Loucy (cell line): ENCODE measurements around the gene ASMTL.

Experiments used
- EZH2phosphoT487 ChIP-seq: fragments of 200-600 bp; IDR thresholded peaks from 2 replicates; pipeline ENCODE4 v1.6.1; 2018; ENCODE audit warnings: antibody characterized with exemption, mild to moderate bottlenecking, moderate library complexity, borderline replicate concordance
- TF ChIP-seq, protein P1 (sequence below): fragments of 200-600 bp; sonication (generic); conservative IDR thresholded peaks from 2 replicates; pipeline ENCODE4 v1.5.1; 2014; ENCODE audit warnings: mild to moderate bottlenecking, antibody characterized with exemption, low read length

GRCh38 chrX:1357993-1358392, 94.7 kb downstream of the ASMTL start:
- TF ChIP-seq, protein P1, sequence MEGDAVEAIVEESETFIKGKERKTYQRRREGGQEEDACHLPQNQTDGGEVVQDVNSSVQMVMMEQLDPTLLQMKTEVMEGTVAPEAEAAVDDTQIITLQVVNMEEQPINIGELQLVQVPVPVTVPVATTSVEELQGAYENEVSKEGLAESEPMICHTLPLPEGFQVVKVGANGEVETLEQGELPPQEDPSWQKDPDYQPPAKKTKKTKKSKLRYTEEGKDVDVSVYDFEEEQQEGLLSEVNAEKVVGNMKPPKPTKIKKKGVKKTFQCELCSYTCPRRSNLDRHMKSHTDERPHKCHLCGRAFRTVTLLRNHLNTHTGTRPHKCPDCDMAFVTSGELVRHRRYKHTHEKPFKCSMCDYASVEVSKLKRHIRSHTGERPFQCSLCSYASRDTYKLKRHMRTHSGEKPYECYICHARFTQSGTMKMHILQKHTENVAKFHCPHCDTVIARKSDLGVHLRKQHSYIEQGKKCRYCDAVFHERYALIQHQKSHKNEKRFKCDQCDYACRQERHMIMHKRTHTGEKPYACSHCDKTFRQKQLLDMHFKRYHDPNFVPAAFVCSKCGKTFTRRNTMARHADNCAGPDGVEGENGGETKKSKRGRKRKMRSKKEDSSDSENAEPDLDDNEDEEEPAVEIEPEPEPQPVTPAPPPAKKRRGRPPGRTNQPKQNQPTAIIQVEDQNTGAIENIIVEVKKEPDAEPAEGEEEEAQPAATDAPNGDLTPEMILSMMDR = no peak
- TF ChIP-seq EZH2phosphoT487 = no peak
